HG02571 (cell line): ENCODE results near the gene LRRC42.

Source experiments
- ATAC-seq: cut with Tn5 transposase; IDR thresholded peaks from one replicate; pipeline ENCODE4 v1.9.1; 2021; ENCODE audit warnings: mild to moderate bottlenecking, moderate library complexity; ENCODE audit not compliant: unreplicated experiment

The LRRC42 gene

GRCh38 chr1:53946252-53947171, at the start of gene LRRC42:
LRRC42 (plus strand) TSS chr1:53946350; CDS start chr1:53952000, 5,650 bp downstream.
- ATAC-seq = peak; percentile 67

GRCh38 chr1:53896635-53897229, 49.4 kb upstream of the LRRC42 start:
- no peak for ATAC-seq

GRCh38 chr1:53899206-53899628, 46.9 kb upstream of the LRRC42 start:
- ATAC-seq = no peak

GRCh38 chr1:53899708-53900107, 46.4 kb upstream of the LRRC42 start:
- no peak for ATAC-seq

GRCh38 chr1:53902235-53903138, 43.7 kb upstream of the LRRC42 start:
- ATAC-seq = no peak

GRCh38 chr1:53905509-53905908, 40.6 kb upstream of the LRRC42 start:
- no peak for ATAC-seq

GRCh38 chr1:53906121-53906520, 40.0 kb upstream of the LRRC42 start:
- ATAC-seq = no peak

GRCh38 chr1:53909946-53910345, 36.2 kb upstream of the LRRC42 start:
- ATAC-seq = no peak

GRCh38 chr1:53911442-53911841, 34.7 kb upstream of the LRRC42 start:
- no peak for ATAC-seq

GRCh38 chr1:53913352-53914033, 32.7 kb upstream of the LRRC42 start:
- no peak for ATAC-seq

- ATAC-seq = no peak
Measured at GRCh38 chr1:53918343-53918742, 27.8 kb upstream of the LRRC42 start.

- no peak for ATAC-seq
Measured at GRCh38 chr1:53919675-53920066, 26.5 kb upstream of the LRRC42 start.

GRCh38 chr1:53927376-53927881, 18.7 kb upstream of the LRRC42 start:
- ATAC-seq = no peak

- no peak for ATAC-seq
Measured at GRCh38 chr1:53929246-53929960, 16.7 kb upstream of the LRRC42 start.

GRCh38 chr1:53930932-53931331, 15.2 kb upstream of the LRRC42 start:
- no peak for ATAC-seq

- ATAC-seq = no peak
Measured at GRCh38 chr1:53931523-53931922, 14.6 kb upstream of the LRRC42 start.

GRCh38 chr1:53934170-53934765, 11.9 kb upstream of the LRRC42 start:
- no peak for ATAC-seq

- no peak for ATAC-seq
Measured at GRCh38 chr1:53936430-53936829, 9.7 kb upstream of the LRRC42 start.

GRCh38 chr1:53938136-53938830, 7.9 kb upstream of the LRRC42 start:
- ATAC-seq = no peak
